DND-41 (cell line): Measurements from ENCODE around the gene SLC17A8.
"Not testable (repeated sequence)": the region's sequence is repeated elsewhere in the genome, so short reads cannot be mapped to it uniquely, and the experiment has no call there.

ENCODE experiments used
- ATAC-seq: fragments of 200-7000 bp; cut with Tn5 transposase; 3 replicates; pipeline ENCODE4 v1.9.1; 2021; ENCODE audit warnings: low read depth; ENCODE audit not compliant: insufficient read depth
- DNase-seq: peaks from one replicate; pipeline ENCODE4 v3.0.0-alpha.2; 2020
- H2AFZ ChIP-seq: 2 replicates; pipeline ENCODE4 v1.6.0; 2012; ENCODE audit warnings: low read depth, low read length
- H3K27ac ChIP-seq: 2 replicates; pipeline ENCODE4 v1.5.1; 2012; ENCODE audit warnings: low read length, inconsistent platforms
- H3K27me3 ChIP-seq: fragments of 200-600 bp; sonication (generic); 2 replicates; pipeline ENCODE4 v1.6.0; 2012; ENCODE audit warnings: low read length, mild to moderate bottlenecking, inconsistent platforms; ENCODE audit not compliant: insufficient read depth, poor library complexity
- H3K36me3 ChIP-seq: 2 replicates; pipeline ENCODE4 v1.5.1; 2012; ENCODE audit warnings: low read length, inconsistent platforms; ENCODE audit not compliant: insufficient read depth
- H3K4me1 ChIP-seq: 2 replicates; pipeline ENCODE4 v1.5.1; 2012; ENCODE audit warnings: mild to moderate bottlenecking, low read length; ENCODE audit not compliant: insufficient read depth
- H3K4me2 ChIP-seq: 2 replicates; pipeline ENCODE4 v1.6.0; 2012; ENCODE audit warnings: mild to moderate bottlenecking, moderate library complexity, low read length, inconsistent platforms; ENCODE audit not compliant: insufficient read depth
- H3K4me3 ChIP-seq, 2 experiments: fragments of 200-600 bp in 1 of 2; shearing (Covaris generic) in 1 of 2; 2 replicates each; pipeline ENCODE4 v1.5.1; 2012 to 2016; ENCODE audit warnings: inconsistent platforms in 2 of 2, low read length in 2 of 2, mild to moderate bottlenecking in 2 of 2, low read depth in 1 of 2, moderate library complexity in 1 of 2
- H3K79me2 ChIP-seq: 2 replicates; pipeline ENCODE4 v1.6.0; 2012; ENCODE audit warnings: low read length, inconsistent platforms; ENCODE audit not compliant: insufficient read depth
- H3K9ac ChIP-seq: 2 replicates; pipeline ENCODE4 v1.6.0; 2012; ENCODE audit warnings: low read depth, mild to moderate bottlenecking, inconsistent platforms, low read length, moderate library complexity
- H3K9me3 ChIP-seq: 2 replicates; pipeline ENCODE4 v1.5.1; 2012; ENCODE audit warnings: low read length, moderate library complexity, mild to moderate bottlenecking, inconsistent platforms; ENCODE audit not compliant: insufficient read depth, severe bottlenecking
- H4K20me1 ChIP-seq: 2 replicates; pipeline ENCODE4 v1.6.0; 2012; ENCODE audit warnings: low read length; ENCODE audit not compliant: insufficient read depth
- CTCF ChIP-seq: IDR thresholded peaks from 2 replicates; pipeline ENCODE4 v1.5.1; 2012; ENCODE audit warnings: borderline replicate concordance, low read length, moderate library complexity, mild to moderate bottlenecking; ENCODE audit not compliant: poor library complexity, severe bottlenecking; ENCODE audit errors: extremely low read depth
- EZH2 ChIP-seq: IDR thresholded peaks from 3 replicates; pipeline ENCODE4 v1.6.1; 2012; ENCODE audit warnings: borderline replicate concordance, low read depth, mild to moderate bottlenecking, moderate library complexity, low read length, inconsistent platforms; ENCODE audit not compliant: severe bottlenecking

The SLC17A8 gene

GRCh38 chr12:100332852-100333251 is 24.0 kb upstream of the SLC17A8 start:
- Histone ChIP-seq H3K79me2 (no peaks in the 10 kb centered on the region), H3K36me3 (peaks cover 75% of the 10 kb centered on the region), H3K27me3 (no peaks in the 10 kb centered on the region), H4K20me1 (no peaks in the 10 kb centered on the region), H3K27ac (no peak overlapping the region), H3K4me3 (no peak overlapping the region), H3K9ac (no peak overlapping the region), H3K4me1 (no peaks in the 10 kb centered on the region), H2AFZ (no peak overlapping the region), H3K9me3 (no peaks in the 10 kb centered on the region), H3K4me2 (no peak overlapping the region)
- TF ChIP-seq CTCF (no peak), EZH2 (no peak)
- DNase-seq (no peak), ATAC-seq (no peak)

GRCh38 chr12:100337299-100337698 is 19.6 kb upstream of the SLC17A8 start:
- Histone ChIP-seq H2AFZ (no peak overlapping the region), H4K20me1 (no peaks in the 10 kb centered on the region), H3K36me3 (peaks cover 65% of the 10 kb centered on the region), H3K27ac (no peak overlapping the region), H3K4me3 (no peak overlapping the region), H3K79me2 (no peaks in the 10 kb centered on the region), H3K4me2 (no peak overlapping the region), H3K9ac (no peak overlapping the region), H3K4me1 (no peaks in the 10 kb centered on the region), H3K9me3 (no peaks in the 10 kb centered on the region), H3K27me3 (no peaks in the 10 kb centered on the region)
- DNase-seq (no peak), ATAC-seq (no peak)
- TF ChIP-seq EZH2 (no peak), CTCF (no peak)

GRCh38 chr12:100337727-100338126 is 19.1 kb upstream of the SLC17A8 start:
- Histone ChIP-seq H3K27ac (no peak overlapping the region), H3K9me3 (no peaks in the 10 kb centered on the region), H3K4me1 (no peaks in the 10 kb centered on the region), H4K20me1 (no peaks in the 10 kb centered on the region), H3K4me3 (no peak overlapping the region), H3K4me2 (no peak overlapping the region), H3K9ac (no peak overlapping the region), H3K79me2 (no peaks in the 10 kb centered on the region), H2AFZ (no peak overlapping the region), H3K27me3 (no peaks in the 10 kb centered on the region), H3K36me3 (peaks cover 63% of the 10 kb centered on the region)
- ATAC-seq, result no peak
- no peak for DNase-seq
- TF ChIP-seq EZH2 (no peak), CTCF (no peak)

- Histone ChIP-seq H4K20me1 (no peaks in the 10 kb centered on the region), H3K27me3 (no peaks in the 10 kb centered on the region), H3K4me1 (no peaks in the 10 kb centered on the region), H3K79me2 (no peaks in the 10 kb centered on the region), H3K9ac (no peak overlapping the region), H3K4me3 (no peak overlapping the region), H3K4me2 (no peak overlapping the region), H2AFZ (no peak overlapping the region), H3K36me3 (peaks cover 50% of the 10 kb centered on the region), H3K27ac (no peak overlapping the region), H3K9me3 (no peaks in the 10 kb centered on the region)
- TF ChIP-seq CTCF (no peak), EZH2 (no peak)
- ATAC-seq (no peak), DNase-seq (no peak)
These were observed 17.8 kb upstream of the SLC17A8 start for GRCh38 chr12:100339071-100339470.

- not testable (repeated sequence) for H3K4me3 ChIP-seq, H3K4me1 ChIP-seq, H4K20me1 ChIP-seq, H3K27me3 ChIP-seq, H3K9ac ChIP-seq, H3K79me2 ChIP-seq, H2AFZ ChIP-seq, ATAC-seq, H3K9me3 ChIP-seq, H3K4me2 ChIP-seq, H3K27ac ChIP-seq, DNase-seq
- H3K36me3 ChIP-seq, result peaks cover 20% of the 10 kb centered on the region
These were observed 14.0 kb upstream of the SLC17A8 start for GRCh38 chr12:100342897-100343296.
